A549 (cell line): ENCODE data around the gene ACTN2. TPM values are rescaled to one million over a fixed set of nuclear protein-coding genes. Genes with fewer than 3 reads are reported as not detected.

Source experiments
- ATAC-seq, 2 experiments: fragments of 200-7000 bp in 1 of 2; fragments of >200 bp in 1 of 2; cut with Nextera tagmentation in 1 of 2; cut with Tn5 transposase in 1 of 2; 3 replicates each; pipeline versions ENCODE4 v1.8.0 to v1.9.1; 2018 to 2020; ENCODE audit warnings: mild to moderate bottlenecking in 1 of 2, moderate library complexity in 1 of 2
- CTCF ChIA-PET: fragments of 300-600 bp; sonication (Branson Sonifier 250); formaldehyde crosslinking; extraction: SDS; loops from one replicate; lab custom pipeline; 2021; ENCODE audit warnings: antibody characterized with exemption, inconsistent platforms; lab: Yijun Ruan, JAX
- POLR2A ChIA-PET: fragments of 350-600 bp; formaldehyde crosslinking; extraction: SDS; loops from one replicate; lab custom pipeline; 2021; ENCODE audit warnings: antibody characterized with exemption, inconsistent platforms; lab: Yijun Ruan, JAX
- DNase-seq, 2 experiments: peaks; one replicate each; pipeline versions ENCODE4 v3.0.0 to v3.0.0-alpha.2; 2011 to 2016; ENCODE audit warnings: low read depth in 1 of 2, low spot score in 1 of 2
- FAIRE-seq: peaks from 2 replicates; lab custom pipeline; 2011; peaks lifted over from hg19 to GRCh38; lab: Jason Lieb, UNC
- H3K27ac ChIP-seq, 2 experiments: fragments of >200 bp; sonication (Bioruptor Twin); formaldehyde crosslinking; 3 replicates each; pipeline ENCODE4 v1.5.1; 2016 to 2017
- H3K4me1 ChIP-seq: fragments of >200 bp; sonication (Bioruptor Twin); formaldehyde crosslinking; 3 replicates; pipeline ENCODE4 v1.6.1; 2016
- H3K4me2 ChIP-seq: fragments of >200 bp; sonication (Bioruptor Twin); formaldehyde crosslinking; 3 replicates; pipeline ENCODE4 v1.6.1; 2016
- H3K4me3 ChIP-seq: fragments of >200 bp; sonication (Bioruptor Twin); formaldehyde crosslinking; 3 replicates; pipeline ENCODE4 v1.5.1; 2016
- H3K9me3 ChIP-seq: fragments of >200 bp; sonication (Bioruptor Twin); formaldehyde crosslinking; 3 replicates; pipeline ENCODE4 v1.6.1; 2016
- ATOH8 ChIP-seq: fragments of 250-450 bp; sonication (Bioruptor Pico); IDR thresholded peaks from 2 replicates; pipeline ENCODE4 v1.5.0; 2020; ENCODE audit warnings: low read depth, mild to moderate bottlenecking, moderate library complexity
- CBX8 ChIP-seq: fragments of 200-600 bp; sonication (generic); IDR thresholded peaks from 2 replicates; pipeline ENCODE4 v1.6.1; 2016
- CHD4 ChIP-seq: fragments of 200-600 bp; sonication (generic); IDR thresholded peaks from 2 replicates; pipeline ENCODE4 v1.6.1; 2016; ENCODE audit warnings: antibody characterized with exemption, mild to moderate bottlenecking, borderline replicate concordance
- EHF ChIP-seq: fragments of 250-450 bp; sonication (Bioruptor Pico); IDR thresholded peaks from 2 replicates; pipeline ENCODE4 v1.5.0; 2020; ENCODE audit warnings: mild to moderate bottlenecking
- FOSB ChIP-seq: fragments of 250-450 bp; sonication (Bioruptor Pico); IDR thresholded peaks from 2 replicates; pipeline ENCODE4 v1.5.0; 2020; ENCODE audit warnings: mild to moderate bottlenecking, moderate library complexity
- HDAC2 ChIP-seq: fragments of 200-600 bp; sonication (generic); IDR thresholded peaks from 2 replicates; pipeline ENCODE4 v1.6.1; 2016
- HEYL ChIP-seq: fragments of 250-450 bp; sonication (Bioruptor Pico); IDR thresholded peaks from 2 replicates; pipeline ENCODE4 v1.8.0; 2021; ENCODE audit warnings: mild to moderate bottlenecking, moderate library complexity
- KDM1A ChIP-seq: fragments of 200-600 bp; sonication (generic); IDR thresholded peaks from 2 replicates; pipeline ENCODE4 v1.6.1; 2016; ENCODE audit warnings: low read depth, mild to moderate bottlenecking
- MAX ChIP-seq: IDR thresholded peaks from 2 replicates; pipeline ENCODE4 v1.6.1; 2012
- MAZ ChIP-seq: fragments of 150-350 bp; IDR thresholded peaks from 2 replicates; pipeline ENCODE4 v1.6.1; 2014; ENCODE audit warnings: antibody characterized with exemption, low read depth, low read length, borderline replicate concordance
- MYC ChIP-seq: IDR thresholded peaks from 2 replicates; pipeline ENCODE4 v1.6.1; 2012; ENCODE audit warnings: mild to moderate bottlenecking, inconsistent platforms, low read length, improper control_type of control experiment, borderline replicate concordance
- NFE2L2 ChIP-seq: fragments of 150-350 bp; conservative IDR thresholded peaks from 2 replicates; pipeline ENCODE4 v1.6.1; 2014; ENCODE audit warnings: low read length
- NPAS2 ChIP-seq: fragments of 250-450 bp; sonication (Bioruptor Pico); IDR thresholded peaks from 2 replicates; pipeline ENCODE4 v1.8.0; 2022; ENCODE audit warnings: mild to moderate bottlenecking, moderate library complexity, borderline replicate concordance
- POLR2A ChIP-seq: IDR thresholded peaks from 2 replicates; pipeline ENCODE4 v1.6.1; 2012; ENCODE audit warnings: mild to moderate bottlenecking, low read length
- RARB ChIP-seq: fragments of 250-450 bp; sonication (Bioruptor Pico); IDR thresholded peaks from 2 replicates; pipeline ENCODE4 v1.8.0; 2021; ENCODE audit warnings: mild to moderate bottlenecking, moderate library complexity
- REST ChIP-seq: fragments of 200-600 bp; sonication (generic); IDR thresholded peaks from 2 replicates; pipeline ENCODE4 v1.6.1; 2016; ENCODE audit warnings: antibody characterized with exemption, mild to moderate bottlenecking, moderate library complexity
- ZC3H11A ChIP-seq: fragments of 450-650 bp; IDR thresholded peaks from 2 replicates; pipeline ENCODE4 v1.6.1; 2014; ENCODE audit warnings: antibody characterized with exemption, mild to moderate bottlenecking
- ZNF302 ChIP-seq: fragments of 250-450 bp; sonication (Bioruptor Pico); IDR thresholded peaks from 2 replicates; pipeline ENCODE4 v1.9.0; 2021; ENCODE audit warnings: inconsistent platforms, mild to moderate bottlenecking, moderate library complexity
- ZSCAN20 ChIP-seq: fragments of 250-450 bp; sonication (Bioruptor Pico); IDR thresholded peaks from 2 replicates; pipeline ENCODE4 v1.8.0; 2022; ENCODE audit warnings: mild to moderate bottlenecking, moderate library complexity
- WGBS: methylation state at CpG from one replicate; pipeline ENCODE4 v1.1.6; 2017; ENCODE audit errors: missing lambda C conversion rate; 5-methylcytosine and 5-hydroxymethylcytosine counted together
- polyA plus RNA-seq, 4 experiments: library from polyadenylated mRNA; depleted of rRNA in 3 of 4; stranded (reverse); fragments of >200 nt; fragmentation: RNase III in 1 of 4; extraction: RNeasy Plus Mini Kit Qiagen cat#74134 plus additional on column Dnase treatment in 1 of 4; gene quantifications; 2 replicates in 3 of 4; 3 replicates in 1 of 4; pipeline ENCODE4 v1.2.3, GENCODE V29; 2011 to 2017
- TF ChIP-seq, protein P1 (sequence below): fragments of >200 bp; sonication (Bioruptor Twin); formaldehyde crosslinking; IDR thresholded peaks from 3 replicates; pipeline ENCODE4 v1.5.1; 2016
- TF ChIP-seq, protein P2 (sequence below): fragments of 450-650 bp; IDR thresholded peaks from 2 replicates; pipeline ENCODE4 v1.6.1; 2014; ENCODE audit warnings: antibody characterized with exemption
- TF ChIP-seq, protein P3 (sequence below): fragments of >200 bp; sonication (Bioruptor Twin); formaldehyde crosslinking; IDR thresholded peaks from 2 replicates; pipeline ENCODE4 v1.6.1; 2016

ACTN2 gene
- polyA plus RNA-seq, 2 of the 4 experiments (the other 2 are of a cell fraction), result not detected

- POLR2A ChIA-PET, result no interaction called here
- CTCF ChIA-PET, result no interaction called here
- no peaks in the 10 kb centered on the region for H3K9me3 ChIP-seq
- no peak for TF ChIP-seq EHF (CRISPR knock-in tag)
- no peak for TF ChIP-seq KDM1A
- TF ChIP-seq, protein P1, sequence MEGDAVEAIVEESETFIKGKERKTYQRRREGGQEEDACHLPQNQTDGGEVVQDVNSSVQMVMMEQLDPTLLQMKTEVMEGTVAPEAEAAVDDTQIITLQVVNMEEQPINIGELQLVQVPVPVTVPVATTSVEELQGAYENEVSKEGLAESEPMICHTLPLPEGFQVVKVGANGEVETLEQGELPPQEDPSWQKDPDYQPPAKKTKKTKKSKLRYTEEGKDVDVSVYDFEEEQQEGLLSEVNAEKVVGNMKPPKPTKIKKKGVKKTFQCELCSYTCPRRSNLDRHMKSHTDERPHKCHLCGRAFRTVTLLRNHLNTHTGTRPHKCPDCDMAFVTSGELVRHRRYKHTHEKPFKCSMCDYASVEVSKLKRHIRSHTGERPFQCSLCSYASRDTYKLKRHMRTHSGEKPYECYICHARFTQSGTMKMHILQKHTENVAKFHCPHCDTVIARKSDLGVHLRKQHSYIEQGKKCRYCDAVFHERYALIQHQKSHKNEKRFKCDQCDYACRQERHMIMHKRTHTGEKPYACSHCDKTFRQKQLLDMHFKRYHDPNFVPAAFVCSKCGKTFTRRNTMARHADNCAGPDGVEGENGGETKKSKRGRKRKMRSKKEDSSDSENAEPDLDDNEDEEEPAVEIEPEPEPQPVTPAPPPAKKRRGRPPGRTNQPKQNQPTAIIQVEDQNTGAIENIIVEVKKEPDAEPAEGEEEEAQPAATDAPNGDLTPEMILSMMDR, result no peak
- no peak for TF ChIP-seq HEYL (CRISPR knock-in tag)
- no peak for TF ChIP-seq CHD4
- H3K4me1 ChIP-seq, result no peaks in the 10 kb centered on the region
- no peak overlapping the region for H3K4me2 ChIP-seq
- H3K4me3 ChIP-seq, result no peak overlapping the region
- FAIRE-seq, result no peak
- DNase-seq, result no peak
- no peak overlapping the region for H3K27ac ChIP-seq
- WGBS, result 47% methylated on average over 6 of the region's 6 CpGs
- no peak for ATAC-seq
Measured at GRCh38 chr1:236724049-236724448, 37.8 kb downstream of the ACTN2 start.

DNA sequence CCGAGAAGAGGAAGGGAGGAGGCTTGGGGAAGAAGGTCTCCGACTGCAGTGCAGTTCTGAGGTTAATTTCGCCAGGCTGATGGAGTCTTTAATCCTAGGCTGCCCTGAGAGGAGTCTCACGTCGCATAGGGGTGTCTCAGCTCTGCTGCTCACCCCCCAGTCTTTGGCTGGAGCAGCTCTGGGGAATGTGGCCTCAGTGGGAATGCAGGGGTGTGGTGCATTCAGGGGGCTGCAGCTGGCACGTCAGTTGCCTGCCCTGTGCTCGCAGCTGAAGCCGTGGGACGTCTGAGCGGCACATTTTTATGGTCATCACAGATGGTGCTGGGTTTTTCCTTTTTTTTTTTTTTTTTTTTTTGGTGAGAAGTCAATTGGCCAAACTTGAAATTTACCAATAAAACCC, 38.2 kb downstream of the ACTN2 start:
- no peak for FAIRE-seq
- no peak for ATAC-seq
- H3K4me1 ChIP-seq, result no peaks in the 10 kb centered on the region
- no peaks in the 10 kb centered on the region for H3K9me3 ChIP-seq
- ChIA-PET POLR2A (no interaction called here), CTCF (no interaction called here)
- no peak overlapping the region for H3K4me2 ChIP-seq
- no peak overlapping the region for H3K27ac ChIP-seq
- TF ChIP-seq ZC3H11A (no peak), ATOH8 (no peak), HDAC2 (no peak)
- TF ChIP-seq, protein P2, sequence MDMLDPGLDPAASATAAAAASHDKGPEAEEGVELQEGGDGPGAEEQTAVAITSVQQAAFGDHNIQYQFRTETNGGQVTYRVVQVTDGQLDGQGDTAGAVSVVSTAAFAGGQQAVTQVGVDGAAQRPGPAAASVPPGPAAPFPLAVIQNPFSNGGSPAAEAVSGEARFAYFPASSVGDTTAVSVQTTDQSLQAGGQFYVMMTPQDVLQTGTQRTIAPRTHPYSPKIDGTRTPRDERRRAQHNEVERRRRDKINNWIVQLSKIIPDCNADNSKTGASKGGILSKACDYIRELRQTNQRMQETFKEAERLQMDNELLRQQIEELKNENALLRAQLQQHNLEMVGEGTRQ, result no peak
- WGBS, result 38% methylated on average over 10 of the region's 10 CpGs
- DNase-seq, result no peak
- no peak overlapping the region for H3K4me3 ChIP-seq

- POLR2A ChIA-PET, result no interaction called here
Measured at GRCh38 chr1:236725668-236726067, 39.4 kb downstream of the ACTN2 start.

More at GRCh38 chr1:236725668-236726067, 39.4 kb downstream of the ACTN2 start:
- DNase-seq, result no peak
- Histone ChIP-seq H3K4me2 (no peak overlapping the region), H3K4me1 (no peaks in the 10 kb centered on the region), H3K27ac (no peak overlapping the region), H3K4me3 (no peak overlapping the region)
- CTCF ChIA-PET, result no interaction called here
- WGBS, result 27% methylated on average over 3 of the region's 3 CpGs
- no peak for FAIRE-seq
- 0 out of 6 replicates have a peak, but pooled peaks of 1 of the 2 experiments have one; percentile 8 for ATAC-seq
- TF ChIP-seq NFE2L2 (no peak), REST (no peak), HDAC2 (no peak), MAX (no peak), CHD4 (no peak), POLR2A (no peak), ZNF302 (no peak), NPAS2 (CRISPR knock-in tag) (no peak), MAZ (no peak), FOSB (no peak), KDM1A (no peak), ZC3H11A (no peak), ZSCAN20 (CRISPR knock-in tag) (no peak), RARB (CRISPR knock-in tag) (no peak), CBX8 (no peak), MYC (no peak)
- TF ChIP-seq, protein P3, sequence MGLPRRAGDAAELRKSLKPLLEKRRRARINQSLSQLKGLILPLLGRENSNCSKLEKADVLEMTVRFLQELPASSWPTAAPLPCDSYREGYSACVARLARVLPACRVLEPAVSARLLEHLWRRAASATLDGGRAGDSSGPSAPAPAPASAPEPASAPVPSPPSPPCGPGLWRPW, result no peak
- TF ChIP-seq, all 56 proteins: peak for 0
- no peaks in the 10 kb centered on the region for H3K9me3 ChIP-seq
